Muscle layer of colon (tissue), 2 donors: Measurements from ENCODE around the gene CCDC136.

Experiments used
- H3K27ac ChIP-seq: one replicate; pipeline ENCODE4 v1.7.0; 2013; ENCODE audit warnings: low read depth, mild to moderate bottlenecking, low read length, moderate library complexity
- H3K27me3 ChIP-seq, 2 donors: one replicate each; pipeline ENCODE4 v1.7.0; 2013; ENCODE audit warnings: low read length in 2 of 2, mild to moderate bottlenecking in 2 of 2; ENCODE audit not compliant: insufficient read depth in 2 of 2, control insufficient read depth in 1 of 2
- H3K36me3 ChIP-seq: one replicate; pipeline ENCODE4 v1.7.0; 2013; ENCODE audit warnings: mild to moderate bottlenecking, low read length; ENCODE audit not compliant: insufficient read depth
- H3K4me1 ChIP-seq: one replicate; pipeline ENCODE4 v1.7.0; 2013; ENCODE audit warnings: mild to moderate bottlenecking, low read length; ENCODE audit not compliant: insufficient read depth
- H3K4me3 ChIP-seq, 2 donors: one replicate each; pipeline ENCODE4 v1.7.0; 2013; ENCODE audit warnings: low read length in 2 of 2, low read depth in 1 of 2, mild to moderate bottlenecking in 1 of 2, moderate library complexity in 1 of 2
- H3K9ac ChIP-seq: one replicate; pipeline ENCODE4 v1.7.0; 2013; ENCODE audit warnings: low read length
- H3K9me3 ChIP-seq: one replicate; pipeline ENCODE4 v1.7.0; 2013; ENCODE audit warnings: mild to moderate bottlenecking, low read length
- donor health status: abdominal sarcoma.
- donor health status: Adenocarcinoma of cecum.

Gene CCDC136

GRCh38 chr7:128758553-128758952, 33.2 kb upstream of the CCDC136 start:
- Histone ChIP-seq H3K4me1 (peaks cover 28% of the 10 kb centered on the region), H3K9ac (no peak overlapping the region), H3K36me3 (peaks cover 21% of the 10 kb centered on the region), H3K4me3 (no peak overlapping the region), H3K27ac (no peak overlapping the region), H3K27me3 (no peaks in the 10 kb centered on the region), H3K9me3 (no peaks in the 10 kb centered on the region)

DNA sequence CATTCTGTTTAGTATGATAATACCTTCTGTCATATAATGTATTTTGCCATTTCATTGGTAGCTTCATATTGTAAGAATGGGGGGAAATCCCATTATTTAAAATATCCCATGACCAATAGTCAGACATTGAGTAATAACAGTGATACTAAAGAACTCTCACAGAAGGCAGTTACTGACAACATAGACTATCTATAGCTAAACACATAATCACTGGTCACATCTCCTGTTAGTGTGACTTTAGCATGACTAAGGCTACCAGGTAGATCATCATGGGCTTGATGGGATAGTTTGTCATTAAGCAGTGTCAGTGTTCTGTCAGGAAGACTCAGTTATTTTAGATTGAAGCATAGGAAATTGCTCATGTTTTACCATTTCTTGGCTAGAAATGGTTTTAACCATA, 32.5 kb upstream of the CCDC136 start:
- H3K9ac ChIP-seq = no peak overlapping the region
- peaks cover 28% of the 10 kb centered on the region for H3K4me1 ChIP-seq
- no peak overlapping the region for H3K4me3 ChIP-seq
- no peaks in the 10 kb centered on the region for H3K27me3 ChIP-seq
- no peak overlapping the region for H3K27ac ChIP-seq
- peaks cover 23% of the 10 kb centered on the region for H3K36me3 ChIP-seq
- H3K9me3 ChIP-seq = no peaks in the 10 kb centered on the region

DNA sequence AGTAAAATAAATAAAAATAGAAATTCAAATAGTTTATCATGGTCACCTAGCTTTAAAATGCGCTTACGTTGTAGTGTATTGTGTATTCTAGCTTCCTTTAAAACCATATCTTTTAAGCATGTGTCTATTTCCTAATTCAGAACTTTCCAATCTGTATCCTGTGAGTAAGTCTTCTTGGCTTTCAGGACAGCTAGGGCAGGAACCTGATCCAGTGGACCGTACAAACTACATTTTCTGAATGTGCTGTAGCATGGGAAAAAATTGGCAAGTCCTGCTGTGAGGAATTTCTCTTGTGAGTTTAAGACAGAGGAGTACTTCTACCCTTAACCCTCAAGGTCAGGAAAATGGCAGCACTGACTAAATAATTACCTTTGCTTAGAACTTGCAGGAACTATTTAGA, 28.2 kb upstream of the CCDC136 start:
- Histone ChIP-seq H3K27me3 (no peaks in the 10 kb centered on the region), H3K27ac (no peak overlapping the region), H3K9me3 (no peaks in the 10 kb centered on the region), H3K4me3 (no peak overlapping the region), H3K4me1 (no peaks in the 10 kb centered on the region), H3K9ac (no peak overlapping the region), H3K36me3 (peaks cover 44% of the 10 kb centered on the region)

DNA sequence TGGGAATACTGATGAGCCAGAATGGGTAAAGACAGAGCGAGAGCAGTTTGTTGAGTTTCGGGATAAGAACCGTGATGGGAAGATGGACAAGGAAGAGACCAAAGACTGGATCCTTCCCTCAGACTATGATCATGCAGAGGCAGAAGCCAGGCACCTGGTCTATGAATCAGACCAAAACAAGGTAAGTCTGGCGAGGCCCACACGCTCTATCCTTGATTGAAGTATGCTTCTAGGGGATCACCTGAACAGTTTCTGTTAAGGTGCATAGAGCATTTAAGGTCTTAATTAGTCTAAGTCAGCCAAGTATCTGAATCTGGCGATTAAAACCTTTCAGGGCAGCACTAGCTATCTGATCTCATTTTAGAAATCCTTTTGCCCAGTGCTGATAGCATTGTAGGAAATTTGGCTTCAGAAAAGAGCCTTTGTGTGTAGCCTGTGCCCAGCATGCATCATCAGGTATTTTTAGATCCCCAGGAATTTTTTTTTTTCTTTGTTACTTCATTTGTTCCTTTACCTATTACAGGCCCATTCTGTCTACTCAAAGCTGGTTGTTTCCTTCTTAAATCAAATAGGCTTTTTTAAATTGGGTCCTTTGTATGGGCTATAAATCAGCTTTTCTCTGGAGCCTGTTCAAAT, 24.2 kb upstream of the CCDC136 start:
- Histone ChIP-seq H3K9ac (no peak overlapping the region), H3K36me3 (peaks cover 57% of the 10 kb centered on the region), H3K4me3 (no peak overlapping the region), H3K27ac (no peak overlapping the region), H3K9me3 (no peaks in the 10 kb centered on the region), H3K4me1 (no peaks in the 10 kb centered on the region), H3K27me3 (no peaks in the 10 kb centered on the region)

GRCh38 chr7:128770233-128770632, 21.5 kb upstream of the CCDC136 start:
- Histone ChIP-seq H3K27me3 (no peaks in the 10 kb centered on the region), H3K27ac (no peak overlapping the region), H3K9ac (no peak overlapping the region), H3K4me1 (no peaks in the 10 kb centered on the region), H3K4me3 (no peak overlapping the region), H3K9me3 (no peaks in the 10 kb centered on the region), H3K36me3 (peaks cover 51% of the 10 kb centered on the region)

GRCh38 chr7:128773604-128774003, 18.2 kb upstream of the CCDC136 start:
- H3K36me3 ChIP-seq = peaks cover 32% of the 10 kb centered on the region
- no peak overlapping the region for H3K4me3 ChIP-seq
- no peaks in the 10 kb centered on the region for H3K27me3 ChIP-seq
- H3K9ac ChIP-seq = no peak overlapping the region
- H3K27ac ChIP-seq = no peak overlapping the region
- no peaks in the 10 kb centered on the region for H3K4me1 ChIP-seq
- H3K9me3 ChIP-seq = no peaks in the 10 kb centered on the region

DNA sequence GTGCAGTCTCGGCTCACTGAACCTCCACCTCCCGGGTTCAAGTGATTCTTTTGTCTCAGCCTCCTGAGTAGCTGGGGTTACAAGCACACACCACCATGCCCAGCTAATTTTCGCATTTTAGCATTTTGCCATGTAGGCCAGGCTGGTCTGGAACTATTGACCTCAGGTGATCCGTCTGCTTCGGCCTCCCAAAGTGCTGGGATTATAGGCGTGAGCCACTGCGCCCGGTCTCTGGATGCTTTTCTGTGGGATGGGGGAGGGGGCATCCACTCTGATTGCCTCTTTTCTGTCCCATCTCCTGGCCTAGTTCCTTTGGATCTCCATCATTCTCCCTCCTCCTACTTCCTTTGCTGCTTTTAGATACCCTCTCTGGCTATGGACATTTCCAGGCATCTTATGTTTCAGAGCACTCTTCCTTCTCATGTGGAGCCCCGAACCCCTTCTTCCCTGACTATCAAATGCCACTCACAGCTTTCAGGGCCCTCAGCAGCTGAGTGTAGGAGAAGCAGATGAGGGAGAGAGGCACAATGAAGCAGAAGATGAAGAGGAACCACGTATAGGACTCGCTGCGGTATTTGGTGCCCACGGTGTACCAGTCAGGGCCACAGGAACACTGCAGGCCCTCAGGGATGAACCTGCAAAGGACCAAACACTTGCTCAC, 17.6 kb upstream of the CCDC136 start:
- Histone ChIP-seq H3K9me3 (no peaks in the 10 kb centered on the region), H3K27ac (no peak overlapping the region), H3K4me1 (no peaks in the 10 kb centered on the region), H3K4me3 (no peak overlapping the region), H3K9ac (no peak overlapping the region), H3K36me3 (peaks cover 26% of the 10 kb centered on the region), H3K27me3 (no peaks in the 10 kb centered on the region)

DNA sequence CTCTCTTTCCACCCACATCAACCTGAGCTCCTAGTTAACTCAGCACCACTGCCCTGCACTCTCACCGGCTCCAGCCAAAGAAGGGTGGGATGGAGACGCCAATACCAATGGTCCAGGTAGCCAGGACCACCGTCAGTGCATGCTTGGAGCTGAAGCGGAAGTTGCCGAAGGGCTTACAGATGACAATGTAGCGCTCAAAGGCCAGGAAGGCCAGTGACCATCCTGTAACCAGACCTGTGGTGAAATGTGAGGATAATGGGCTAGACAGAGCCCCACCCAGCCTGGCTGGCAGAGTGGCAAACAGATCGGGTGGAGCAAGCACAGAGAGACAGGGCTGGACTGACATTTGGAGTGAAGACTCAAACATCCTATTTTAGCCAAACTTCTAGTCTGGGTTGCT, 16.8 kb upstream of the CCDC136 start:
- no peak overlapping the region for H3K9ac ChIP-seq
- peaks cover 19% of the 10 kb centered on the region for H3K36me3 ChIP-seq
- H3K27me3 ChIP-seq = no peaks in the 10 kb centered on the region
- no peak overlapping the region for H3K27ac ChIP-seq
- H3K4me1 ChIP-seq = no peaks in the 10 kb centered on the region
- no peaks in the 10 kb centered on the region for H3K9me3 ChIP-seq
- no peak overlapping the region for H3K4me3 ChIP-seq

- H3K27me3 ChIP-seq = no peaks in the 10 kb centered on the region
- H3K27ac ChIP-seq = no peak within 1 kb of the TSS
- peaks cover 3% of the 10 kb centered on the region for H3K4me1 ChIP-seq
- H3K9ac ChIP-seq = no peak within 1 kb of the TSS
- H3K9me3 ChIP-seq = no peaks in the 10 kb centered on the region
- H3K4me3 ChIP-seq = no peak within 1 kb of the TSS
- H3K36me3 ChIP-seq = peaks cover 9% of the 10 kb centered on the region
Observed at GRCh38 chr7:128775744-128776474, 15.9 kb upstream of the CCDC136 start, which contains the start of gene OPN1SW. OPN1SW (minus strand) TSS chr7:128775794; CDS start chr7:128775781, 13 bp downstream.

GRCh38 chr7:128777156-128778123, 14.3 kb upstream of the CCDC136 start:
- Histone ChIP-seq H3K9me3 (no peaks in the 10 kb centered on the region), H3K4me3 (no peak overlapping the region), H3K36me3 (peaks cover 5% of the 10 kb centered on the region), H3K4me1 (peaks cover 13% of the 10 kb centered on the region), H3K9ac (no peak overlapping the region), H3K27ac (no peak overlapping the region), H3K27me3 (no peaks in the 10 kb centered on the region)

DNA sequence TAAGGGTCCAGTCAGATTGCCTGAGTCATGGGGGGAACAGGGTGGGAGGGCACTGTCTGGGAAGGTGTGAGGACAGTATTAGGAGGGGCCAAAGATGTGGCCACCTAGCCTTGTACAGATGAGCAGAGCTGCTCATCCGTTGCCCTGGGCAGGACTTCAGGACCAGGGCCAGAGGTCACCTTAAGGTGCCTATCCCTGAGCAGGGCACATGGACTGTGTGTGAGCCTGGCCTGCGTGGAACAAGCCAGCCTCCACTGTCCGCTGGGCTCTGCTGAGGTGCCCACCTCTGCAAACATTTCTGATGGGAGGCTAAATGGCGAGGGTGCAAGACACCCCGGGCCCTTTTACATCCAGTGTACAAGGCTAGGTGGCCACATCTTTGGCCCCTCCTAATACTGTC, 12.8 kb upstream of the CCDC136 start:
- H3K4me3 ChIP-seq = no peak overlapping the region
- no peaks in the 10 kb centered on the region for H3K9me3 ChIP-seq
- H3K27me3 ChIP-seq = no peaks in the 10 kb centered on the region
- peaks cover 25% of the 10 kb centered on the region for H3K4me1 ChIP-seq
- no peak overlapping the region for H3K27ac ChIP-seq
- H3K36me3 ChIP-seq = no peaks in the 10 kb centered on the region
- no peak overlapping the region for H3K9ac ChIP-seq
